ENCODE data around the gene COL13A1.

COL13A1 gene

GRCh38 chr10:69961881-69962745, 160.4 kb downstream of the COL13A1 start:
- no peak for DNase-seq (ENCODE audit: low read depth in 1 of 2, low spot score in 1 of 2)

- no peak for DNase-seq (ENCODE audit: low read depth in 1 of 2, low spot score in 1 of 2)
Observed at GRCh38 chr10:69962746-69963135, 161.0 kb downstream of the COL13A1 start.

- DNase-seq (ENCODE audit: low read depth in 1 of 2, low spot score in 1 of 2): no peak
Observed at GRCh38 chr10:69963178-69963834, 161.6 kb downstream of the COL13A1 start.

GRCh38 chr10:69963835-69964710, 162.4 kb downstream of the COL13A1 start:
- DNase-seq (ENCODE audit: low read depth in 1 of 2, low spot score in 1 of 2): no peak

GRCh38 chr10:69965086-69965485, 163.4 kb downstream of the COL13A1 start:
- no peak for DNase-seq (ENCODE audit: low read depth in 1 of 2, low spot score in 1 of 2)

GRCh38 chr10:69965919-69966662, 164.4 kb downstream of the COL13A1 start:
- DNase-seq (ENCODE audit: low read depth in 1 of 2, low spot score in 1 of 2): no peak

- no peak for DNase-seq (ENCODE audit: low read depth in 1 of 2, low spot score in 1 of 2)
Observed at GRCh38 chr10:69968830-69969229, 167.1 kb downstream of the COL13A1 start.

- DNase-seq (ENCODE audit: low read depth in 1 of 2, low spot score in 1 of 2): no peak
Observed at GRCh38 chr10:69969977-69970376, 168.3 kb downstream of the COL13A1 start.

- no peak for DNase-seq (ENCODE audit: low read depth in 1 of 2, low spot score in 1 of 2)
Observed at GRCh38 chr10:69972981-69973397, 171.3 kb downstream of the COL13A1 start.

- no peak for DNase-seq (ENCODE audit: low read depth in 1 of 2, low spot score in 1 of 2)
Observed at GRCh38 chr10:69973678-69974077, 172.0 kb downstream of the COL13A1 start.

- no peak for DNase-seq (ENCODE audit: low read depth in 1 of 2, low spot score in 1 of 2)
Observed at GRCh38 chr10:69974551-69975155, 172.9 kb downstream of the COL13A1 start.

GRCh38 chr10:69976795-69977546, 175.3 kb downstream of the COL13A1 start:
- DNase-seq (ENCODE audit: low read depth in 1 of 2, low spot score in 1 of 2): no peak

GRCh38 chr10:69979174-69979573, 177.5 kb downstream of the COL13A1 start:
- no peak for DNase-seq (ENCODE audit: low read depth in 1 of 2, low spot score in 1 of 2)

GRCh38 chr10:69980672-69981071, 179.0 kb downstream of the COL13A1 start:
- DNase-seq (ENCODE audit: low read depth in 1 of 2, low spot score in 1 of 2): no peak

GRCh38 chr10:69988094-69988493, 186.4 kb downstream of the COL13A1 start:
- DNase-seq (ENCODE audit: low read depth in 1 of 2, low spot score in 1 of 2): no peak

- DNase-seq (ENCODE audit: low read depth in 1 of 2, low spot score in 1 of 2): no peak
Observed at GRCh38 chr10:69991151-69991550, 189.4 kb downstream of the COL13A1 start.

GRCh38 chr10:69994262-69994661, 192.6 kb downstream of the COL13A1 start:
- DNase-seq (ENCODE audit: low read depth in 1 of 2, low spot score in 1 of 2): no peak

- DNase-seq (ENCODE audit: low read depth in 1 of 2, low spot score in 1 of 2): no peak
Observed at GRCh38 chr10:69996611-69997010, 194.9 kb downstream of the COL13A1 start.

GRCh38 chr10:70000262-70000661, 198.6 kb downstream of the COL13A1 start:
- no peak for DNase-seq (ENCODE audit: low read depth in 1 of 2, low spot score in 1 of 2)

All from activated T-helper 1 cell treated with anti-CD3 and anti-CD28 coated beads, Interleukin-2, amount 50 U/mL, for 16 hours (primary cell).